Endometrial microvascular endothelial cells (primary cell): ENCODE results near the gene RPL13A. TPM values are rescaled to one million over a fixed set of nuclear protein-coding genes. Genes with fewer than 3 reads are reported as not detected.
"Not testable (repeated sequence)": the region's sequence is repeated elsewhere in the genome, so short reads cannot be mapped to it uniquely, and the experiment has no call there.

ENCODE experiments used
- in situ Hi-C: cut with HindIII; loops from 2 replicates; pipeline ENCODE4 v1.10.0; 2017; ENCODE audit warnings: low sequenced_read_pairs, low pct_unique_long_range_greater_than_20kb; ENCODE audit errors: inconsistent ontology term
- total RNA-seq: library from RNA; depleted of rRNA; stranded (reverse); fragments of >200 nt; gene quantifications from one replicate; pipeline ENCODE4 v1.2.3, GENCODE V29; 2015; ENCODE audit errors: inconsistent ontology term

The RPL13A gene
- 2,035 TPM for total RNA-seq

DNA sequence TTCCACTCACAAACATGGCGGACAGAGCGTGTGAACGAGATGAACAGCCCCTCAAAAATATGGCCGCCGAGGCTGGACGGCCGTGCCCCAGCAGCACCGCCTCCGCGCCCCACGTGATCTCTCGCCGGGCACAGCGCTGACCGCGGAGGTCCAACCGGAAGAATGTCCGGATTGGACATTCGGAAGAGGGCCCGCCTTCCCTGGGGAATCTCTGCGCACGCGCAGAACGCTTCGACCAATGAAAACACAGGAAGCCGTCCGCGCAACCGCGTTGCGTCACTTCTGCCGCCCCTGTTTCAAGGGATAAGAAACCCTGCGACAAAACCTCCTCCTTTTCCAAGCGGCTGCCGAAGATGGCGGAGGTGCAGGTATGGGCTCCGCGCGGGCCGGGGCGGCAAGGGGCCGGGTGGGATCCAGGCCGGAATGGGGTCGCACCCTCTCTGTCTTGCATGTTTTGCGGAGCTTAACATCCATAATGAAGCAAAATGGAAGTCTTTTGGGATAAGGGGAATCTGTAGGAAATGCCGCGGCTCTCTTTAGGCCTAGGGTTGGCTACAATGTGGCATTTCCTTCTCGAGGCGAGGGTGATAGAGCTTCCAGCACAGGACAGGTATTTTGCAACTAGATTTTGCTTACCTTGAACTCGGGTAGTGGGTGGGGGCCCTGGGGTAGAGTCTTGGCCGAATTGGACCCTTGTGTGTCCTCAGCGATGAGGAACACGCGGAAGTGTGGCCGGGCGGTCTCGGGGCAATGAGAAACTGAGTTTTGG is at the start of gene RPL13A:
RPL13A (plus strand) TSS at position 332 of the 769 bp plus-strand sequence; CDS start at position 354, 22 bp downstream.
- in situ Hi-C loops, result no loop called here

DNA sequence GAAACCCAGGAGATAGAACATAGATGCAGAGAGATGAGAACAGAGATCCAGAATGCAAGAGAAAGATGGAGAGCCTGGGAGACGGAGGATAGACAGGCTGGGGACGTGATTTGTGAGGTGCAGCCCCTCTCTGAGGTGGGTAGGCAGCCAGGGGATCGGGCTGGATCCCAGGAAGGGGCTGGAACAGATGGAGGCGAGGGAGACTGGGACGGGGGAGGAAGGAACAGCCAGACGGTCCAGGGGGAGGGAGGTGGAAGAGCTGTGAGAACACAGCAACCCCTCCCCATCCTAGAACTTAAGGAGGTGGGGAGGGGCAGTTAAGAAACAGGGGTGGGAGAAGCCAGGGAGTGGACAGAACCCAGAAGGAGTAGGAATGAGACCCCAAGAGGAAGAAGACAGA is 49.1 kb upstream of the RPL13A start:
- in situ Hi-C loops, result no loop called here

DNA sequence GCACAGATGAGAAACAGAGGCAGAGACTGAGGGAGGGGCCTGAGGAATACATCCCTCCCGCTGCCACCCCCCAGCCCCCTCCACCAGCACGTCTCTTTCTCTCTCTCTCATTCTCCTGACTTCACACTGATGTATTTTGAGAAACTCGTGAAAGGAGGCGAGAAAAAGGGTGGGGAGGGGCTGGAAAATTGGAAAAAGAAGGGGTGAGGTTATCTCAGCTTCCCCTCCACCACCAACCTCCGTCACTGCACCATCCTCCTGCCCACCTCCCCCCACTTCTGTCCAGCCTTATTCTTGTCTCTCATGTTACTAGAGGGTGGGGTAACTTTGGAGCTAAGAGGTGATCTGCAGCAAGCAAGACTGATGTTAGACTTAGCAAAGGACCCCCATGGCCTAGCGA is 47.6 kb upstream of the RPL13A start:
- in situ Hi-C loops, result no loop called here

DNA sequence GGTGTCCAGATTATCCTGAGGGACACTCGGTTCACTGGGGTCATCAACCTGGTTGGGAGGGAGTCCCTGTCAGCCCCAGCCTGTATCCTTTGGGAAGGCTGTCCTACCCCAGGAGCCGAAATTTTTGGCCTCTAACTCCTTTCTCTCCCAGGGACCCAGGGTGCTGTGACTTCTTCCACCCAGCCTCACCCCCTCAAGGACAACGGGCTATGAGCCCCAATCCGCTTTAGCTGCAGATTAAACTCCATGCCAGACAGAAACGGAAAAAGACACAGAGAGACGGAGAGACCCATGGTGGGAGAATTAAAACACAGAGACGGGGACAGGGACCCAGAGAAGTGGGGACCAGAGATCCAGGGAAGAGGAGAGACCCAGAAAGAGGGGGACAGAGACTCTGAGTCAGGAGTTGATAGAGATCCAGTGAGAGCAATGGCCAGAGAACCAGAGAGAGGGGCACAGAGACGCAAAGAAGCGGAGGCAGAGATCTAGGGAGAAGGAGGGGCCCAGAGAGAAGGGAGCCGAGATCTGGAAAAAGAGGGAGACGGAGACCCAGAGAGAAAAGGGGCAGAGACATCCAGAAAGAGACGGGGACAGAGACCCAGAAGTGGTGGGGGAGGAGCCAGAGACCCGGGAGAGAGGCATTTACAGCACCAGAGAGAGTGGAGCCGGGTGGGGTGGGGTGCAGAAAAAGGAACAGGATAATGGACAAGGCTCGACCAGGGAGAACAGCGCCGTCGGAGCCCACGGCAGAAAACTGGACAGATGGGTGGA is 46.8 kb upstream of the RPL13A start:
- in situ Hi-C loops, result no loop called here

DNA sequence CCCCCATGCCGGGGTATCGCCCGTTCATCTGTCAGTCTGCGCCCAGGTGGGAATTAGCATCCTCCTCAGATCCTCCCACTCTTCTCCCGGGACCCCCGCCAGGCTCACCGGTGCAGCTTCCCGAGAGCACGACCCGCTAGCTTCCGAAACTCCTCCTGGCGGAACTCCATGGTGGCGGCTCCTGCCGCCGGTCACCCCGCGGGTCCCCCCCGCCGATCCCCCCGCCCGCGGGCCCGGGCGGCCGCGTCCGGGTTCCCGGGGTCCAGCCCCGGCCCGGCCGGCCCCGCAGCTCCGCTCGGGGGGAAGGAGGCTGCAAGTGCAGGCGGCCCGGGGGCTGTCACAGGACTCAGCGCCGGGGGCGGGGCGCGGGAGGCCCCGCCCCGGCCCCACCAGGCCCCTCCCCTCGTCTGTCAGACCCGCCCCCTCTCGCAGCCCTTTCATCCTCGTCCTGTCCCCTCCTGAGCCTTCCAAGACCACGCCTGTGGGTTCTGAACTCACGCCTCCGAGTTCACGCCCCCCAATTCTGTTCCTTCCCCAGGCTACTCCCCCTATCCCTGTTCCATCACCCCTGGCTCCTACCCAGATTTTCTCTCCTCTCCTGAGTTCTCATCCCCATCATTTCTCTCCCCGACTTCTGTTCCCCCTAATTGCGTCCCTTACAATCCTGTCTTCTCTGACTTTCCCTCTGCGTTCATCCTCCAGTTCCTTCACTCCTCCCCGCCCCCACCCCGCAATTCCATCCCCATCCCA is 46.0 kb upstream of the RPL13A start, which contains the start of gene SLC17A7:
SLC17A7 (minus strand) TSS at position 318 of the 750 bp plus-strand sequence; CDS start at position 170, 148 bp downstream.
- in situ Hi-C loops, result no loop called here

DNA sequence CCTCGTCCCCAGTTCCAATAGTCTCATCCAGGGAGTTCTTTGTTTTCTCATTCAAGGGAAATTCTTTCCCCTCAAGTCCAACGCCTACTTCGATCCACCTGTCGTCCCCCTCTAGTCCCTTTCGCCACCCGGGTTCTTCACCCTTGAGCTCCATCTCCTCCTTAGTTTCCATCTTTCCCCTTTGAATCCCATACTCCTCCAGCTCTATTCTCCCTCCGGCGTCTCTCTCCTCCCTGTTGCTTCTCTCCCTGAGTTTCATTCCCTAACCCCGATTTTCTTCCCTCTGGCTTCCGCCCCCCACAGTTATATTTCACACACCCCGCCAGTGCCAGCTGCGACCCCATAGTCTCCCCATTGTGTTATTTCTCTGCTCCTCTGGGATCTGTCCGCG is 45.5 kb upstream of the RPL13A start:
- in situ Hi-C loops, result no loop called here

DNA sequence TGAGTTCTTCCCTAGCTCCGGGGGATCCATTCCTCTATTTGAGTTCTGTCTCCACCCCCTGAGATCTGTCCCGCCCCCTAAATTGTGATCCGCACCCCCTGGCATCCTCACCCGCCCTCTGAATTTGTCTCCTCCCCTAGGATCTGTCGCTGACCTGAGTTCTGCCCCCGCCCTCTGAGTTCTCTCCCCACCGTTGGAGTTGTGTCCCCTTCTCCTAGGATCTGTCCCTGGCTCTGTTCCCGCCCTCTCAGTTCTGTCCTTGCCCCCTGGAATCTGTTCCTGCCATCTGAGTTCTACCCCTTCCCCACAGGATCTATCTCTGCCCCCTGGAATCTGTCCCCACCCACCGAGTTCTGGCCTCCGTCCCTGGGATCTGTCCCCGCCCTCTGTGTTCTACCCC is 45.1 kb upstream of the RPL13A start:
- in situ Hi-C loops, result no loop called here

DNA sequence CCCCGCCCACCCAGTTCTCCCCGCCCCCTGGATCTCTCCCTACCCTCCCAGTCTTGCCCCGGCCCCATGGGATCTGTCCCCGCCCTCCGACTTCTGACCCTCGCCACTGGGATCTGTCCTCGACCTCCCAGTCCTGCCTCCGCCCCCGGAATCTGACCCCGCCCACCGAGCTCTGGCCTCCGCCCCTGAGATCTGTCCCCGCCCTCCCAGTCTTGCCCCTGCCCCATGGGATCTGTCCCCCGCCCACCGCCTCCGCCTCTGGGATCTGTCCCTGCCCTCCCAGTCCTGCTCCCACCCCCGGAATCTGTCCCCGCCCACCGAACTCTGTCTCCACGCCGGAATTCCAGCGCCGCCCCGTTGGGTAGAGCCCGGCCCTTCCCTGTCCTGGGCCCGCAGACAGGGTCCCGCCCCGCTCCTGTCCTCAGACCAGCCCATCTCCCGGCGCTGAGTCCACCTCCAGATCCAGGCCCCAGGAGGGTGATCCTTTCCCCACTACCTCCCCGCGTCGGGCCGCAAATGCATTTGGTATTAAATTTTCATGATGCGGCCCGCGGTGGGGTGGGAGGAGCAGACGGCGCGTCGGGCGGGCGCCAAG is 44.5 kb upstream of the RPL13A start:
- in situ Hi-C loops, result no loop called here

DNA sequence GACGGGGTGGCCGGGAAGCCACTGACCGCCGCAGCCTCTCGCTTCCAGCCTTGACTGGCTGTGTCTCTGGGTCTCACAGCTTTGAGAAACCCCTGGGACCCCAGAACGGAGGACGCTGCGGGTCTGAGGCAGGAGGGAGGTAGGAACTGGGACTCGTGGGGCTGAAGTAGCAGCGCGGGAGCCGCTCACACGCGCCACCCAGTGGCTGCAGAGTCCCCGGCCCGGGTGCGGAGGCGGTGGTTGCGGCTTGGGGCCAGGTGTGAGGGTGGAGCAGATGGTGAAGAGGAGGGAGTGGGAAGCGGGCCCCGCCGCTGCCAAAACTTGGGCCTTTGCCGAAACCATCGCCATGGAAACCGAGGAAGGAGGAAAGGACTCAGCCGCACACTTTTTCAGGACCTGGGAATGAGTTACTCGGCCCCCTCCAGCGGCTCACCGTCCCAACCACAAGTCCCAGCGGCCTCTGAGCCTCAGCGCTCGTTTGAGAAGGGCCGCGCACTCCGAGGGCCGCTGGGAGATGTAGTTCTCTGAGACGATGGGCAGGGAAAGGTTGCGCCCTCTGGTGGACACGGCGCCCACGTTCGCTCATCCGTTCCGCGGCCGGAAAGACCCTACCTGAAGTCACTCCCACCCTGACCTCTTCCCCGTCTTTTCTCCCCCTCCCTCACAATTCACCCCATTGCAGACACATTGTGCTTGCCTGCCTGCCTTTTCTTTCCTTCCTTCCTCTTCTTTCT is 43.9 kb upstream of the RPL13A start:
- in situ Hi-C loops, result no loop called here

DNA sequence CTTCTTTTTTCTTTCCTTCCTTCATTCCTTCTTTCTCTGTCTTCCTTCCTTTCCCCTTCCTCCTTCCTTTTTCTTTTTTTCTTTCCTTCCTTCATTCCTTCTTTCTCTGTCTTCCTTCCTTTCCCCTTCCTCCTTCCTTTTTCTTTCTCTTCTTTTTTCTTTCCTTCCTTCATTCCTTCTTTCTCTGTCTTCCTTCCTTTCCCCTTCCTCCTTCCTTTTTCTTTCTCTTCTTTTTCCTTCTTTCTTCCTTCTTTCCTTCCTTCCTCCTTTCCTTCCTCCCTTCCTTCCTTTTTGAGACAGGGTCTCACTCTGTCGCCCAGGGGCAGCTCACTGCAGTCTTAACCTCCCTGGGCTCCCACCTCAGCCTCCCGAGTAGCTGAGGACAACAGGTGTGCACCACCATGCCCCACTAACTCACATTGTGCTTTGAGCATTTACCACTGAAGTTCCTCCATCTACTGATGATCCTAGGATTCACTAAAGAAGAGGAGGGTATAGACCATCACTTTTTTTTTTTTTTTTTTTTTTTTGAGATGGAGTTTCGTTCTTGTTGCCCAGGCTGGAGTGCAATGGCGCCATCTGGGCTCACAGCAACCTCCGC is 43.2 kb upstream of the RPL13A start:
- in situ Hi-C loops, result not testable (repeated sequence)

DNA sequence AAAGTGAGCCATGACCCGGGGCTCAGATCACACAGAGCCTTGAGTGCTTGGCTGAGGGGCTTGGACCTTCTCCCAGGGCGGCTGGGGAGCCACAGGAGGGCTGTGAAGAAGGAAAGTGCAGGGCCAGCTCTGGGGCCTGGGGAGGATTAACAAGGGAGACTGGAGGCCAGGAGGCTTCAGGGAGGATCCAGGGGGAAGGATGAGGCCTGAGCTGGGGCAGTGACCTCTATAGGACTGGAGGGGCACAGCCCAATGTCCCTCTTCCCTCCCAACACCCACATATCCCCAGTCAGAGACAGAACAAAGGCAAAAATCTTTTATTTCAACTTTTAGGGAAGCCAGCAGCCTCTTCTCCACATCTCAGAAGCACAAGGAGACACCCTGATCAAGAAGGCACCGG is 41.4 kb upstream of the RPL13A start:
- in situ Hi-C loops, result no loop called here

DNA sequence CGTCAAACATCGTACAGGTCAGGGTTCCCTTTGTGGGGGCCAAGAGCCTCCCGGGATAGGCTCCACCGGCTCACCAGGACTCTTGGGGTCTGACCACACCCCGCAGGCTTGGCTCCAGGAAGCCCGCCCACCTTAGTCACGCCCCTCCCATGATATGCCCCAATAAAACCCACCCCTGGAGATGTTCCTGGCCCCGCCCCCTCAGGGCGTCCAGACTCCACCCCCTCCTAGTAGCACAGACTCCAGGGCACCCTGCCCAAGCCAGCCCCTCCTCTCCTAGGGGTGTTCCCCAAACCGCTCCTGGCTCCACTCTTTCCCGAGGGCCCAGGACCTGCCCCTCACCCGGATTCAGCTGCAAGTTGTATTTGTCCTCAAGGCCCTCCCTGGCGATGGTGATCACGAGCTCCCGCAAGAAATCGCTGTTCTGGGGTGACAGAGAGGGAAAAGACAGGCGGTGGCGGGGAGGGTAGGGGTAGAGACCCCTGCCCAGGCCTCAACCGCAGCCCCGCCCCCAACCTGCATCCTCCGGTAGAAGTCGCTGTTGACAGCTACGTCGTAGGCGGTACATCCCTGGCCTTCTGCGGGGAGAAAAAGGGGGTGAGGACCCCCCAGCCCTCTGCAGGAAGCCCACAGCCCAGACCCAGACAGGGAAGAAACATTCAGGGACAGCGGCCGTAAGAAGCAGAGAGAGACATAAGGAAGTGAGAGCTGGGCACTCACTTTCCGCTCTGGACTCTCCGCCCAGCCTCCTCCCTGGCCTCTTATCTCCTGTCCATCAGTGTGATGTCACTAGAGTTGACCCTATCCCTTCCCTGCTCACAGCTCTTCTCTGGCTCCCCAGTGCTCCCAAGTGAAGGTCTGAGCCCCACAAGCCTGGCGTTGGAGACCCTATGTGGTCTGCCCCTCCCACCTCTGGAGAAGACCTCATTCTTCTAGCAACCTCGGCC is 39.6 kb upstream of the RPL13A start:
- in situ Hi-C loops, result no loop called here

DNA sequence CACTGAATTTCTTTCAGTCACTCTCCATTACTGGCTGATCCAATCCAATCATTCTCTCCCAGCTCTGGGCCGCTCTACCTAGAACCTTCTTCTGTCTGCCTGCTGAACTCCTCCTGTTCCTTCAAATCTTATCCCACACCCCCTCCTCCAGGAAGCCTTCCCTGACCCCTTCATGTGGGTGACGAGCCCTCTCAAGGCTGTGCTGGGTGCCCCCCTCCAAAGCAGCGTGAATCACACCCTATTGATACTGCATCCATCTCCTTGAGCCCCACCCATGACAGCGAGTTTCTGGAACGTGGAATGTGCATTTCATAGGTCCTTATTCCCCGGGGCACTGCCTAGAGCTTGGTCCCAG is 39.0 kb upstream of the RPL13A start:
- in situ Hi-C loops, result no loop called here

DNA sequence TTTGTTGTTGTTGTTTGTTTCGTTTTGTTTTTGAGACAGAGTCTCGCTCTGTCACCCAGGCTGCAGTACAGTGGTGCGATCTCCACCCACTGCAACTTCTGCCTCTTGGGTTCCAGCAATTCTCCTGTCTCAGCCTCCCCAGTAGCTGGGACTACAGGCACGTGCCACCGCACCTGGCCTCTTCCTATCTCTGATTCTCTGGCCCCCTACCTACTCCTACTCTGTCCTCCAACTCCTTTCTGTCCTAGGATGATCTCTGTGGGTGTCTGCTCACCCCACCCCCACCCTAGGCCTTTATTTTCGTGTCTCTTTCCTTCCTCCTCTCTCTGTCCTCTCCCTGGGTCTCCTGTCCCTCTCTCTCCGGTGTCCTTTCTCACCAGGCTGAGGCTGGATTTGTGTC is 37.0 kb upstream of the RPL13A start:
- in situ Hi-C loops, result no loop called here

DNA sequence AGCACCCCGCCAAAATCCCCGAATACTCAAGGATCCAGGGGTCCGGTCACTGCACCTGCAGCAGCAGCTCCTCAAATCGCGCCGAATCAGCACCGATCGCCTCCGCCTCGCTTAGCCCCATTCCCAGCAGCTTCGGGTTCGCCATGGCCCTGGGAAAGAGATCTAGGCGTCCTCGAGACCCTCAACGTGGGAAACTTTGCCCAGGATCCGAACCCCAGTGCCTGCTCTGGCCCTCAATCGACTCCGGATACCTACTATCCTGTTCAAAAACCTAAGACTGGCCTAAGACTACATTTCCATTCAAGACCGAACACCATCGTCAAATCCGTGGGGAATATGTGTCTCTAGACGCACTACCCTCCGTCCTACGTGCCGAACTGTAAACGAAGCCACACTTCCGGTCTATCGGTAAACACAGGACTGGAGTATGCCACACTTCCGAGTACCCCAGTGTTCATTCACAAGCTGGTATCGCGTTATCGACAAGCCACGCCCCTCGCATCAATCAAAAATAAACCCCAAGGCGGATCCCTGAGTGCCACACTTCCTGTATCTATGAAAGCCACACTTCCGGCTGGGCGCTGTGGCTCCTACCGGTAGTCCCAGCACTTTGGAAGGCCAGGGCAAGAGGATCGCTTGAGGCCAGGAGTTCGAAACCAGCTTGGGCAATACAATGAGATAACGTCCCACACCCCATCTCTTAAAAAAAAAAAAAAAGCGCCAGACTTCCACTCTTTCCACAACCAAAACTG is 35.8 kb upstream of the RPL13A start, which contains the start of gene PIH1D1:
PIH1D1 (minus strand) TSS at position 385 of the 752 bp plus-strand sequence; CDS start at position 145, 240 bp downstream.
- in situ Hi-C loops, result no loop called here

DNA sequence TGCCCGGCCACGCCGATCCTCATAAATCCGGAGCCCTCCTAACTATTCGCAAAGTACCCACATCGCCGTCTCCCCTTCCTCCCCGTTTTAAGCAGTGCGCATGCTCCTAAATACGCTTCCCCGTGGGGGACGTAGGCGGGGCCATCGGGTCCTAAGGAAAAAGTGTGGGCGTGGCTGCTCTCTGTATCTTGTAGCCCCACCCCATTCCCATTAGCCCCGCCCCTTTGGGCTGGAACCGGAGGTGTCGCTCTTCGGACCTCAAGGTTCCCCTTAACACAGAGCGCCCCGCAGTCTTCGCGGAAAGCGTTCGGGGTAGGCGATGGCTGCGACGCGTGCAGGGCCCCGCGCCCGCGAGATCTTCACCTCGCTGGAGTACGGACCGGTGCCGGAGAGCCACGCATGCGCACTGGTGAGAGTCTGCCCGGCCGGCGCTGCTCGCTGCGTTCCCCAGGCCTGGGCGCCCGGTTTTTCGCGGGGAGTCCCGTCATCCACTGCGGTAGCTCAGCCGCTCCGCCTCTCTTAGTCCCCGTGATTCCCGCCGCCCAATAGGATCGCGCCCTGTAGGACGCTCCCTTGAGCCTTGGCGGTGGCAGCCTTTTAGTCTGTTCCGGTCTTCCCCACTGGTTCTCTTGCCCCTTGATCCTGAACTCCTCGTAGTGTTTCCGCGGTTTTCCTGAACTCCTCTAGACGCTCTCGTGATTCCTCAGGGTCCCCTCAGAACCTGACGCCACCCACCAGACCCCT is 34.2 kb upstream of the RPL13A start, which contains the start of gene ALDH16A1:
ALDH16A1 (plus strand) TSS at position 213 of the 744 bp plus-strand sequence; CDS start at position 320, 107 bp downstream.
- in situ Hi-C loops, result no loop called here
